ENCODE data around the gene MESD. TPM values are rescaled to one million over a fixed set of nuclear protein-coding genes. Genes with fewer than 3 reads are reported as not detected.

MESD gene
- total and polyA plus RNA-seq, 9 of the 15 experiments (the other 6 are each of a cell fraction or from before 2014, with no cell fraction given), result 11.3 to 39.7 (median 22.8) TPM

DNA sequence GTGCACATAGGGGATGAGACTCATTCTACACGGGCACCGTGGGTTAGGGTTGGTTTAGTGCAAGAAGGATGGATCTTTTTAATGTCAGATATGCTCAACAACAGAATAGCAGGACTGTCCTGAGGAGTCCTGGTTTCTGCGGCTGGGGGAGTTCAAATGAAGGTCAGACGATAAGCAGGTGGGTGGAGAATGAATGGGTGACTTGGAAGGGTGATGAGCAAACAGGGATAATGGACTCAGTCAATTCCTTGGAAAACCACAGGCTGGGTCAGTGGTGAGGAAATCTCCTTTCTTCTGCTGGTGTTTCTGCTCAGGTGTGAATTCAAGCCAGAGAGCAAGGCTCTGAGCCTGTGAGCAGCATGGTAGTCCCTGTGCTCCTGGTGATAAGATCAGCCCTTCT, 59.9 kb downstream of the MESD start (continued):
- TF ChIP-seq CAMTA2 (CRISPR knock-in tag; conservative IDR thresholded peaks at IDR 0.05) (no peak), FOXJ2 (tag; IDR thresholded peaks at IDR 0.05) (no peak), RUNX1 (IDR thresholded peaks at IDR 0.05; ENCODE audit: low read depth) (no peak), ZBTB7A (IDR thresholded peaks at IDR 0.05; ENCODE audit: borderline replicate concordance, control insufficient read depth, low read depth, low read length) (no peak)
- TF ChIP-seq, protein P1, sequence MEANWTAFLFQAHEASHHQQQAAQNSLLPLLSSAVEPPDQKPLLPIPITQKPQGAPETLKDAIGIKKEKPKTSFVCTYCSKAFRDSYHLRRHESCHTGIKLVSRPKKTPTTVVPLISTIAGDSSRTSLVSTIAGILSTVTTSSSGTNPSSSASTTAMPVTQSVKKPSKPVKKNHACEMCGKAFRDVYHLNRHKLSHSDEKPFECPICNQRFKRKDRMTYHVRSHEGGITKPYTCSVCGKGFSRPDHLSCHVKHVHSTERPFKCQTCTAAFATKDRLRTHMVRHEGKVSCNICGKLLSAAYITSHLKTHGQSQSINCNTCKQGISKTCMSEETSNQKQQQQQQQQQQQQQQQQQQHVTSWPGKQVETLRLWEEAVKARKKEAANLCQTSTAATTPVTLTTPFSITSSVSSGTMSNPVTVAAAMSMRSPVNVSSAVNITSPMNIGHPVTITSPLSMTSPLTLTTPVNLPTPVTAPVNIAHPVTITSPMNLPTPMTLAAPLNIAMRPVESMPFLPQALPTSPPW (CRISPR knock-in tag; IDR thresholded peaks at IDR 0.05), result no peak
- TF ChIP-seq, protein P2, sequence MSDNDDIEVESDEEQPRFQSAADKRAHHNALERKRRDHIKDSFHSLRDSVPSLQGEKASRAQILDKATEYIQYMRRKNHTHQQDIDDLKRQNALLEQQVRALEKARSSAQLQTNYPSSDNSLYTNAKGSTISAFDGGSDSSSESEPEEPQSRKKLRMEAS (CRISPR knock-in tag; IDR thresholded peaks at IDR 0.05), result no peak

DNA sequence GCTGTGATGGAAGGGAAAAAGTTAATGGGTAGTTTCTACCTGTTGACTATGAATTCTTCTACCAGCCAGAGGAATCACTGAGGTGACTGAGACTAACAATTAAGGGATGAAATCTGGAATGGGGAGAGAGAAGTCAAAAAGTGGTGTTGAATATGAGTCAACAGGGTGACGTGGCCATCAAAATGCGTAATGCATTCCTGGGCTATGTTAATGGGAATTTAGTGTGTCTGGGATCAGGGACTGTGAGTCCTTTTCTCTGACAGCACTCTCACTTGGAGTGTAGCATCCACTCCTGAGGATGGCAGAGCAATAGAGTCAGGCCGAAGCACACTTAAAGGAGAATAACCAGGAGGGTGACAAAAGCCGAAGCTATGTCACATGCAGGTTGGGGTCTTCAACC, 60.4 kb downstream of the MESD start:
- H2AFZ ChIP-seq (ENCODE audit: low read depth, low read length), result no peak overlapping the region
- H3K9me3 ChIP-seq (replicated peaks; ENCODE audit: control insufficient read depth, insufficient read depth, low read depth, low read length), result no peaks in the 10 kb centered on the region; the same call in 1 of the 2 replicates
- POLR2A ChIA-PET, result interaction anchor here (0.8 to 1.2 kb wide), 3 partner anchors 8 to 266 kb away, joined by 3 read pairs; no protein-coding TSS in a partner anchor
- no peak overlapping the region for H3K4me3 ChIP-seq
- WGBS (ENCODE audit: insufficient coverage, low coverage, missing lambda C conversion rate), result 19% methylated on average over 4 of the region's 4 CpGs
- FAIRE-seq (peak; percentile 15), ATAC-seq (no peak), DNase-seq (ENCODE audit: extremely low read depth in 1 of 4, low spot score in 3 of 4) (no peak)
- H3K4me2 ChIP-seq (ENCODE audit: insufficient read depth, low read length), result peak overlapping the region; percentile 16; the same call in 1 of the 2 replicates
- H3K4me1 ChIP-seq (replicated peaks in 1 of 2; ENCODE audit: control insufficient read depth in 2 of 2, insufficient read depth in 2 of 2, low read length in 2 of 2), result peaks cover 0 to 13% of the 10 kb centered on the region in 2 experiments; a peak in 2 of 5 replicates
- BruUV-seq (replicated peaks), result no TSS peak
- in situ Hi-C loops (cut with MboI) (no loop called here), intact Hi-C loops (cut with micrococcal nuclease) (no loop called here)
- no peaks in the 10 kb centered on the region for H3K79me2 ChIP-seq (ENCODE audit: control insufficient read depth, insufficient read depth, low read length)
- no peaks in the 10 kb centered on the region for H3K36me3 ChIP-seq (ENCODE audit: control insufficient read depth, insufficient read depth, low read length)
- no peak overlapping the region for H3K9ac ChIP-seq (ENCODE audit: insufficient read depth in 1 of 2, low read depth in 2 of 2, low read length in 2 of 2)
- no peak overlapping the region for H3K27ac ChIP-seq (ENCODE audit: extremely low read depth, low read depth, low read length)
- H3K9me1 ChIP-seq (ENCODE audit: control insufficient read depth, insufficient read depth, low read length), result no peaks in the 10 kb centered on the region
- CTCF ChIA-PET (ENCODE audit: low intra/inter-chr PET ratio), result no interaction called here
- H4K20me1 ChIP-seq (replicated peaks; ENCODE audit: control insufficient read depth, insufficient read depth, low read length), result 0 out of 2 replicates have a peak, but pooled peaks cover 7% of the 10 kb centered on the region
- peaks cover 25 to 62% of the 10 kb centered on the region in 2 experiments for H3K27me3 ChIP-seq (ENCODE audit: control insufficient read depth in 2 of 2, insufficient read depth in 2 of 2, low read length in 2 of 2)
- no peak for TF ChIP-seq PHTF2 (CRISPR knock-in tag; IDR thresholded peaks at IDR 0.05)
- TF ChIP-seq, protein P3, sequence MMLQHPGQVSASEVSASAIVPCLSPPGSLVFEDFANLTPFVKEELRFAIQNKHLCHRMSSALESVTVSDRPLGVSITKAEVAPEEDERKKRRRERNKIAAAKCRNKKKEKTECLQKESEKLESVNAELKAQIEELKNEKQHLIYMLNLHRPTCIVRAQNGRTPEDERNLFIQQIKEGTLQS (IDR thresholded peaks at IDR 0.05), result peak; percentile 54
- TF ChIP-seq, protein P3 (CRISPR knock-in tag; conservative IDR thresholded peaks at IDR 0.05), result no peak
- TF ChIP-seq HCFC1 (IDR thresholded peaks at IDR 0.05; ENCODE audit: low read depth, low read length), result no peak
- no peak for TF ChIP-seq JUND (IDR thresholded peaks at IDR 0.05; ENCODE audit: borderline replicate concordance, low read depth, low read length)
- 0 out of 3 replicates have a peak, but pooled peaks have one; percentile 5 for TF ChIP-seq JUND (tag; IDR thresholded peaks at IDR 0.05; ENCODE audit: borderline replicate concordance, low read depth, low read length)
- no peak for TF ChIP-seq CHCHD3 (CRISPR knock-in tag; IDR thresholded peaks at IDR 0.05)
- TF ChIP-seq FOSL1 (tag; conservative IDR thresholded peaks at IDR 0.05), result peak; percentile 56
- TF ChIP-seq ZNF217 (CRISPR knock-in tag; IDR thresholded peaks at IDR 0.05), result no peak
- no peak for TF ChIP-seq SREBF1 (IDR thresholded peaks at IDR 0.05; ENCODE audit: borderline replicate concordance, low read depth, low read length)
